Measurements from ENCODE around the gene GNAT1. TPM values are rescaled to one million over a fixed set of nuclear protein-coding genes. Genes with fewer than 3 reads are reported as not detected.
A peak's percentile ranks its signal among the peaks of the same experiment; 100 is the strongest.
"Not testable (repeated sequence)": the region's sequence is repeated elsewhere in the genome, so short reads cannot be mapped to it uniquely, and the experiment has no call there.

The GNAT1 gene
- total RNA-seq, 2 donors from 2014 or later, result not detected

DNA sequence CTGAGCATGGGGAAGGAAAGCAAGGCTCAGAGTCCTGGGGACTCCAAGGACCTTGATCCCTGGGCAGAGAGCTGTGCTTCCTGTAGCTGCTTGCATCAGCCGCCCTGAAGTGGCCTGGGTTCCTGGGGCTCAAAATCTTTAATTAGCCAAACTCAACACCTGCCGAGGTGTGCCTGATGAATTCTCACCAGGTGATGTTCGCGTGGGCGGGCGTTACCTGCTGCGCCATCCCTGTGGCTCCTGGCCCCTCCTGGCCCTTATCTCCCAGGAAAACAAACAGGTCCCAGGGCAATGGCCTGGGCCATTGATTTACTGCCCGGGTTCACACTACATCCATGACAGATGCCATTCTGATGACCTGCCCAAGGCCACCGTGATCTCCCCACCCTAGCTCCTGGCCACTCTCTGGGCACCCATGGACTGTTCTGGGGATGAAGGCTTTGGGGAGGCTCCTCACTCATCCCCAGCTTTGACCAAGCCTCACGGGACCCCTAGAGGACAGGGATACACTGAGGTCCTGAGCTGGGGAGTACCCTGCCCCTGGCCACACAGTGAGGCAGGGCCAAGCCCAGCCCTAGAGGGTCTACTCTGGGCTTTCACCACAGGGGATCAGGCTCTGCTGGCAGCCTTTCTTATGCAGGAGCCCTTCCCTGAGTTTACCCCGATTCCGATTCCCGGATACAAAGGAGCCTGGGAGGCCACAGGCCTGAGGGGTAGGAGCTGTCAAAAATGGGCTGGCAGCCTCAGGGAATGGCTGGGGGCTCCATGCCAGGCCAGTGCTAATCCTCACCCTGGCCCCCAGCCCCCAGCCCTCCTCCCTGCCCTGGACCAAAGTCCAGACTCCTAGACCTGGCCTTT, 19.3 kb downstream of the GNAT1 start:
- ATAC-seq, result peak; percentile 72
- DNase-seq, result peak in 1 of 2 donors; percentile 44
- intact Hi-C loops (cut with DNase I, micrococcal nuclease), result no loop called here

GRCh38 chr3:50211368-50211717, 19.9 kb downstream of the GNAT1 start:
- intact Hi-C loops (cut with DNase I, micrococcal nuclease); DNase-seq: not testable (repeated sequence)
- ATAC-seq, result peak; percentile 33

DNA sequence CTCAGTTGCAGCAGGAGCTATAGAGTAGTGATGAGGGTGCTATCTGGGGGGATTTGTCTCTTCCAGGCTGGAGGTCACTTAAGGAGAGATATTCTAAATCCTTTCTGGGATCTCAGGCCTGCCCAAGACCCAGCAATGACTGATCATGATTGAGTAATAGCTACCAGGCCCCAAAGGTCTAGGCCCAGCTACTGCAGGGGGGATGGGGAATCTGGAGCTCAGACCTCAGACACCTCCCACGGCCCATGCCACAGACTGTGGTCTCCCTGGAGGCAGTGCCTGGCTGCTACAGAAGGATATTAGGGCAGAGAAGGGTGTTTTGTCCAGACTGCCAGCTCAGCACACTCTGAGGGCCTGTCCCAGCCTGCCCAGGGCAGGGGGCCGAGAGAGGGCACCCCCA, 20.5 kb downstream of the GNAT1 start:
- ATAC-seq (no peak), DNase-seq (no peak)
- intact Hi-C loops (cut with DNase I, micrococcal nuclease), result no loop called here

GRCh38 chr3:50212502-50212901, 21.1 kb downstream of the GNAT1 start:
- no peak for ATAC-seq
- no peak for DNase-seq
- intact Hi-C loops (cut with DNase I, micrococcal nuclease), result no loop called here

DNA sequence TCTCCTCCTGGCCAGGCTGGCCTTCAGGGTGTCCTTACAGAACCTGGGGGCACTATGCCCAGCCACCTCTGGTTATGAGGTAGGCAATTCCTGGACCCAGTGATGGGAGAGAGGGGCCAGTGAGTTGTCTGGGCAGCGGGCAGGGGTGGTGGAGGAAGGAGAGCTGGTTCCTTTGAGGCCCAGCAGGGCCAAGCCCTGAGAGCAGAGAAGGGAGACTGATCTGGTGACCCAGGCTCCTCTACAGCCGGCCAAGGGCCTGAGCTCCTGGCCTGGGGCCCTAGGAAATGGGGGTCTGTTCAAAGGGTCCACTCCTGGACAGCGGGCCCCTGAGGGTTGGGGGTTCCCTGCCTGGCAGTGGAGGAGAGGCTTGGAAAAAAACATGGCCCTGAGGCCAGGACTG, 21.6 kb downstream of the GNAT1 start:
- no peak for DNase-seq
- intact Hi-C loops (cut with DNase I, micrococcal nuclease), result no loop called here
- ATAC-seq, result no peak

DNA sequence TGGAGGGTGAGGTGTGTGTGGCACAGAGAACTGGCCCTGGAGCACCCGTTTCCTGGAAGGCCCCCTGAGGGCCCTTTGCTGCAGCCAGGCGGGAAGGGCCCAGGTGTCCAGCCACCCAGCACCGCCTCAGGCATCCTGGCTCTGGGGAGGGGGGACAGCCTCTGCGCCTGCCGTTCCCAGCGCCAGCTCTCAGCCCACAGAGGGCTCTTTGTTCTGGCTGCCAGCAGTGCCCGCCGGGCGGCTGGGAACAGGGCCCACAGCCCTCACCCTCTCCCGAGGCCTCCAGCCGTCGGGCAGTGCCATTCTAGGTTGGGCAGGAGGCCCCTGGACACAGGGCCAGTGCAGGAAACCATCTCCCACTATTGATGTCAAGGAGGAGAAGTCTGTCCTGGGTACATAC, 22.0 kb downstream of the GNAT1 start:
- ATAC-seq (no peak), DNase-seq (no peak)
- intact Hi-C loops (cut with DNase I, micrococcal nuclease), result no loop called here

DNA sequence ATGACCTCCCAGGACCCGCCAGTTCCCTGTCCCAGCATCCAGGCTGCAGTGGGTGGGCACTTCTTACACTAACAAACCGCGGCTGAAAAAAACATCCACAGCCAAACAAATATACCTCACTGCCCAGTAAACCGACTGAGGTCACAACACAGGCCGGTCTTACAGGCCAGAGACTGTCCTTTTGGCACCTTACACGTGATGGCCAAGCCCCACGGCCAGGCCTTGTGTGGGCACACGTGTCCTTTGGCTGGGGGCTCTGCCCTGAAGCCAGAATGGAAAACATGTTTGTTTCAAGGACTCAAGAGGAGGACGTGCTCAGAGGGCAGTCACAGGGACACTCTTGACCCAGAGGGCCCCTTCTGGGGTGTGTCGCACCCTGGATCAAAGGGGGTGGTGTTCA, 23.4 kb downstream of the GNAT1 start:
- intact Hi-C loops (cut with DNase I, micrococcal nuclease), result no loop called here
- ATAC-seq, result no peak
- DNase-seq, result no peak

DNA sequence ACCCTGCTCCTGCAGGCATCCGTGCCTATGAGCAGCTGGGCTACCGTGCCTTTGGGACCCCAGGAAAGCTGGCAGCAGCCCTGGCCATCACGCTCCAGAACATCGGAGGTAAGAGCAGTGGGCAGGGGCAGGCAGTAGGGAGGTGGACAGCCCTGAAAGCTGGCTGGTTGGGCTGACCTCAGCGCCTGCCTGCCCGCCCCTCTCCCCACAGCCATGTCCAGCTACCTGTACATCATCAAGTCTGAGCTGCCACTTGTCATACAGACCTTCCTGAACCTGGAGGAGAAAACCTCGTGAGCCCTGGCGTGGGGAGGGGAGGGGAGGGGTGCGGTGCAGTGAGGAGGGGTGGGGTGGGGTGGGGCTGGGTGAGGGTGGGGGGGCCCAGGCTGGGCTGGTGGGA, 24.1 kb downstream of the GNAT1 start:
- DNase-seq, result no peak
- no peak for ATAC-seq
- intact Hi-C loops (cut with DNase I, micrococcal nuclease), result no loop called here

DNA sequence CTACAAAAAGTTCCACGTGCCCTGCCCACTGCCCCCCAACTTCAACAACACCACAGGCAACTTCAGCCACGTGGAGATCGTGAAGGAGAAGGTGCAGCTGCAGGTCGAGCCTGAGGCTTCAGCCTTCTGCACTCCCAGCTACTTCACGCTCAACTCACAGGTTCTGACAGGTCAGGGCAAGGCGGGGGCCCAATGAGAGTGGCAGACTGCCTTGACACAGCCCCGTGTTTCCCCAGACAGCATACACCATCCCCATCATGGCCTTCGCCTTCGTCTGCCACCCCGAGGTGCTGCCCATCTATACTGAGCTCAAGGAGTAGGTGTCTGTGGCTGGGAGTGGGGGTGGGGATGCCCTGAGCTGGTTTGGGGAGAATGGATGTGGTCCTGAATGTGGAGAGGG, 26.3 kb downstream of the GNAT1 start:
- DNase-seq, result no peak
- ATAC-seq, result no peak
- intact Hi-C loops (cut with DNase I, micrococcal nuclease), result no loop called here

- DNase-seq (no peak), ATAC-seq (no peak)
- intact Hi-C loops (cut with DNase I, micrococcal nuclease), result no loop called here
Measured at GRCh38 chr3:50218448-50218847, 27.0 kb downstream of the GNAT1 start.

- DNase-seq, result no peak
- intact Hi-C loops (cut with DNase I, micrococcal nuclease), result no loop called here
- ATAC-seq, result no peak
Measured at GRCh38 chr3:50219285-50219684, 27.9 kb downstream of the GNAT1 start.

- DNase-seq (no peak), ATAC-seq (no peak)
- intact Hi-C loops (cut with DNase I, micrococcal nuclease), result no loop called here
Measured at GRCh38 chr3:50220109-50220508, 28.7 kb downstream of the GNAT1 start.

DNA sequence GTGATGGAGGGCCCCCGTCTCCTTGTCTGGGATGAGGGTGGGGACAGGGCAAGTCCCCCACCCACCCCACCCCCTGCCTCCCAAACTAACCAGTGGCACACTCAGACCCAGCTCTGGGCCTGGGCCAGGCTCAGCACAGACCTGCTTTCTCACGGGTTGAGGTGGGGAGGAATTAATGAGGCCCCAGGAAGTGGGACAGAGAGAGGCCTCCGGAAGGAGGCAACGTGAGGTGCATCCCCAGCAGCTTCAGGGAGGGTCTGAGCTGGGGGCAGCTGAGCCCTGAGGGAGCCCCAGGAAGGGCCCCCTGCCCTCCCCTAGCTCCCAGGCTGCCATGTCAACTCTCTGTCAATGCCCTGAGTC, 29.6 kb downstream of the GNAT1 start:
- DNase-seq, result no peak
- no peak for ATAC-seq
- intact Hi-C loops (cut with DNase I, micrococcal nuclease), result no loop called here

GRCh38 chr3:50221411-50222168, 30.2 kb downstream of the GNAT1 start:
- DNase-seq, result no peak
- ATAC-seq, result no peak
- intact Hi-C loops (cut with DNase I, micrococcal nuclease), result no loop called here

DNA sequence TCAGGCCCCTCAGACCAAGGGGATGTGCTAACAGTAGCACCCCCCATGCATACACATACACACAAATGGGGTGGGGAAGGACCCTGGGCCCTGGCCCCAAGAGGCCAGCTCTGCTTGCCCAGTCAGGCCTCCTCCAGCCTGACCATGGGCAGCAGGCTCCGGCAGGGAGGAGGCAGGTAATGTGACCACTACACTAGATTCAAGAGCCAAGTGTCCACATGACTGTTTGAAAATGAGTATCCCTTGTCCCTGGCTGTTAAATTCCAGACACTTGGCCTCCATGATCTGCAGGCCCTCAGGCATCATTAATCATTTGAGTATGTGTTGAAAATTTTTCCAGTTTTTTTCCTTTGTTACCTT, 30.7 kb downstream of the GNAT1 start:
- intact Hi-C loops (cut with DNase I, micrococcal nuclease), result no loop called here
- ATAC-seq (no peak), DNase-seq (no peak)

DNA sequence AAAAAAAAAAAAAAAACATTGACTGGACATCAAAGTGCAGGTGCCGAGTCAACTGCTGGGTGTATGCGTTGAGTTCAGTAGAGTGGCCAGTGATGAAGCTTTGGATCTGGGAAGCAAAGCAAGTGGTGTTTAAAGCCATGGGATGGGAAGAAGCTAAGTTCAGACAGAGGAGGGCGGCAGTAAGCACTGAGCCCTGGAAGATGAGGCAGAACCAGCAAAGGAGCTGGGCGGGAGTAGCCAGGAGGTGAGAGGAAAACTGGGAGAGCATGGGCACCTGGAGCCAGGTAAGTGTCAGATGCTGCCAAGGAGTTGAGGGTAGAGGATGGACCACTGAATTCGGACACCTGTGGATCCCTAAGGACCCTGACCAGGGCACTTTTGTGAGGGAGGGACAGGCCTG, 33.2 kb downstream of the GNAT1 start:
- intact Hi-C loops (cut with DNase I, micrococcal nuclease), result no loop called here
- no peak for DNase-seq

GRCh38 chr3:50226888-50227389, 35.5 kb downstream of the GNAT1 start:
- DNase-seq, result no peak
- intact Hi-C loops (cut with DNase I, micrococcal nuclease), result loop anchor here in 1 of 2 donors (2.0 kb wide), 1 partner anchor 46 kb away; no protein-coding TSS in a partner anchor
- ATAC-seq, result peak; percentile 30

More for the DNA sequence above, 33.2 kb downstream of the GNAT1 start:
- ATAC-seq, result no peak

DNA sequence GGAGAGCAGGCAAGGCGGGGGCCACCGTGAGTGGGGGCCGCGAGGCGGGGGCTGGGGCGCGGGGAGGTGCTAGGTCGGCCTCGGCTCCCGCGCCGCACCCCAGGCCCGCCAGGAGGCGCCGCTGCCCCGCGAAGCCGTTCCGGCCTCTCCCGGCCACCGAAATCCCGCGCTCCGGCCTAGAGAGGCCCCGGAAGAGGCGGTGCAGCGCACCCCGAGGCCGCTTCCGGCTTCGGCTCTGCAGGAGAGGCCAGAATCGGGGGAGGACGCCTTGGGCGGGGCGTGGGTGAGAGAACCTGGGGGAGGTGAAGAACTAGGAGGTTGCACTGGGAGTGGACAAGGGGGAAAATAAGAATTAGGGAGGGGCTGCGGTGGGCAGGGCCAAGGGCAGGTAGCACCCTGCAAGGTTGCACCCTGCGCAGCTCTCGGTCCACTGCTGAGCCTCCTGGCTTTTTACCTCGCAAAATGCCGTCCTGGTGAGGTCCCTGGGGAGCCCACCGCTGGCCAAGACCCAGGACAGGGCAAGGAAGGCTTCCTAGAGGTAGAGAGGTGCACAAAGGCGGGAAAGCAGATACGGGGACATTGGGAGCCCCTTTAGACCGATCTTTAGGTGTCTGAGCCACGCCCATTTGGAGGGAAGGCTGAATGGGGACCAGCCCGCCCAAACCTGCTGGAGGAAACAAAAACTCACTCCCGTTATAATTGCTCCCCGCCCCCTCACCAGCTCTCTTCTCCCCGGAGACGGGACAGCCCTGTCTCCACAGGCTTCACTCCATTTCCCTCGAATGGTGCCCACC, 36.2 kb downstream of the GNAT1 start:
- peak; percentile 94 for DNase-seq
- intact Hi-C loops (cut with DNase I, micrococcal nuclease), result loop anchor here in 1 of 2 donors (2.0 kb wide), 1 partner anchor 45 kb away; no protein-coding TSS in a partner anchor
- peak; percentile 89 for ATAC-seq

GRCh38 chr3:50228184-50228763, 36.9 kb downstream of the GNAT1 start:
- ATAC-seq; intact Hi-C loops (cut with DNase I, micrococcal nuclease); DNase-seq: not testable (repeated sequence)
